GM21423 (cell line): ENCODE data around the gene PCMT1.
"Not testable (repeated sequence)": the region's sequence is repeated elsewhere in the genome, so short reads cannot be mapped to it uniquely, and the experiment has no call there.

Experiments used
- ATAC-seq: cut with Tn5 transposase; IDR thresholded peaks from one replicate; pipeline ENCODE4 v1.9.1; 2021; ENCODE audit warnings: mild to moderate bottlenecking, moderate library complexity; ENCODE audit not compliant: unreplicated experiment

PCMT1 gene

DNA sequence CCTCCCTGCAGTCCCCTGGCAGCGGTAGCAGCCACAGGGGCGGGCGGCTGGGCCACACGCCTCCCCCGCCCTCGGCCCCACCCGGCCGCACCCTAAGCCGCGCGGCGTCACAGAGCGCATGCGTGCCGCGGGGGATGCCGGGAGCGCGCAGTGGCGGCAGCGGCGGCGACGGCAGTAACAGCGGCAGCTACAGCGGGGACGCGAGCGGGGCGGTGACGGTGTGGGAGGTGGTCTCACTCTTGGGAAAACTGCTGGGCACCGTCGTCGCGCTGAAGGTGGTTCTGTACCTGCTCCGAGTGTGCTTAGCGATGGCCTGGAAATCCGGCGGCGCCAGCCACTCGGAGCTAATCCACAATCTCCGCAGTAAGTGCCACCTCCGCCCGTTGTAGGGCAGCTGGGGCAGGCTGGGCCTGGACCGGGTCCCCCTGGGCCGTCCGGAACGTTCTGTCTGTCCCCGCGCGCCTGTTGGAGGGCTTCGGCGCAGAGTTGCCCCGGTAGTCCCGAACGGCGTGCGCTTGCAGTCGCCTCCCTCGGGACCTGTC, at the start of gene PCMT1:
PCMT1 (plus strand) TSS at position 148 of the 542 bp plus-strand sequence; CDS start at position 309, 161 bp downstream.
- peak; percentile 89 for ATAC-seq

DNA sequence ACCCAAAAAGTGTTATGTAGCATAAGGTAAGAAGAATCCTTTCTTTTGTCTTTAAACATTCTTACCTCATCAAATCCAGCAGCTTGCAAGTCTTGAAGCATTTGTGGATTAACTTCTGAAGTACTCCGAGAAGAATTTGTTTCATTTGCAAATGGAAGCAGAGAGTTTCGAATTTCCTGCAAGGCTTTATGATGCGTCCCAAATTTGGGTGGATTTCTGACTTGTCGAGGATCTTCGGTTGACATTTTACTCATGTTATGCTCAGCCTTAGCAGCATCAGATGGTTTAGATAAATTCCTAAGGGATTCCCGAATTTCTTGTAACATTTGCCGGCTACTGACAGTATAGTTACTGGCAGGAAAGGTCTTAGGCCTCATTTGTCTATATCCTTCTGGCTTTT, 47.8 kb upstream of the PCMT1 start:
- ATAC-seq = no peak

DNA sequence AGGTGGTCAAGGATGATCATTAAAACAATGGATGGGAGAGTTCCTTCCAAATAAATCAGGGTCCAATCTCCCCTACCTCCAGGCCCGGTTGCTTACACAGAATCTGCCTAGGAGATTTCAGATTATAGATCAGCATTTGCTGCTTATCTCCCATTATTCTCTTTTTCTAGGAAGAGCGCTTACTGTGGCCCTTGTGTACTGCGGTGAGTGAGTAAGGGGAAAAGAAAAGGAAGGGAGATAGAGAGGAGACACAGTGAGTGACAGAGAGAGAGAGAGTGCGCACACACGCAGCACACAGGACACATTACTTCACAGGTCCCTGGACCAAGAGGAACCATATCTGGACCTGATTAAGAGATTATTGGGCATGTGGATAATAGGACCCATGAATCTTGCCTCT, 37.8 kb upstream of the PCMT1 start:
- no peak for ATAC-seq

DNA sequence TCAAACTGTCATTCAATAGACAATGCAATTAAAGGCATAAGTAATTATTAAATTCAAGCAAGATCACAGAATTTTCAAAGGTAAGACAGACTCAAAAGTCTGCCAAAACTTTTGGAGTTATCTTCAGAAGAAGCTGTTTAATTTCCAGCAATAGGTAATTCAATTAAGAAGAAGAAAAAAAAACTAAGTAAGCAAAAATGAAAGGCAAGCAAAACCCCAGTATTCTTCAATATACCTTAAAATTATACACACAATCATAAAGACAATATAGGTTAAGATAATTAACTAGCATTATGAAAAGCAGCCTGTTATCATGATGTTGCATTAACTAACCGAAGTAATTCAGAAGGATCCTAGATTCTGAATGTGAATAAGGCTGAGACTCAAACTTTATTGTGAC, 35.1 kb upstream of the PCMT1 start:
- no peak for ATAC-seq

DNA sequence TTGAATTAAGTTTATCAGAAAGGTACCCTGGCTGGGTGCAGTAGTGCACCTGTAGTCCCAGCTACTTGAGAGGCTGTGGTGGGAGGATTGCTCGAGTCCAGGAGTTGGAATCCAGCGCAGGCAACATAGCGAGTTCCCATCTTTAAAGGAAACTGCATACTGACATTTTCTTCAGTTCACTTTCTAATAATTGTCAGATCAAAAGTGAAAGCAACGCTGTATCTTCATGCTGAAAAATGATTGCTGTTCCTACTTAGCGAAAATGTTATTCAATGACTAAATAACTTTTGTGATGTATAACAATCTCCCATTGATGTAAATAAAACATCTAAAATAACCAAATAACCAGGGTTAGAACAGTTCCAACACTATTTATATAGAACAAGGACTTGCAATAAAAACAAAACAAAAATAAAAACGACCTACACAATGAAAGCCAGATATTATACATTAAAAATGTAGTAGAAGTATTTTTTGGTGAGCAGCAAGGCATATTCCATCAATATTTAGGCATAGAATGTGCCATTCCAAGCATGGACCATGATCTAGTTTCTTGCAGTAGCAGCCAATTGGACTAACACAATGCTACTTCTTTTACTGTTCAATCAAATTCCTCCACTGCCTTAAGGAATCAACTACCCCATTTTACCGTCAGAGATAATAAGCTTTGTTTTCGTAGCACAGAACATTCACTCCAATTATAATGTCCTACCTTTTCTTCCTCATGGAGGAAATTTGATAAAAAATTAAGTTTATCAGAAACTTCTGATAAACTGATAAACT, 33.2 kb upstream of the PCMT1 start:
- ATAC-seq = no peak

DNA sequence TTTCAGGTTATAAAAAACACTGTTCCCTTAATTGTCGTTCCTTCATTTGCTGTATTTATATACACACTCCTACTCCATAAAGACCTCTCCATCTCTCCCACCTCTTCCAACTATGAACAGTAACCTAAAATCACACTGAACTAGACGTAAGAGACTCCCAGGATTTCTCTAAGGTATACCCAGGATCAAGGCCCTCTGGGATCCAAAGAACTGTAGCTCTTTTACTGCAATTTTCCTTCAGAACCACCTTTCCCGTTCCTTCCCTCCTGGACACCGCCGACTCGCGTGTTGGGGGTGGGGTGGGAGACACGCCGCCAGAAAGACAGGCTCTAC, 32.3 kb upstream of the PCMT1 start:
- ATAC-seq = no peak

DNA sequence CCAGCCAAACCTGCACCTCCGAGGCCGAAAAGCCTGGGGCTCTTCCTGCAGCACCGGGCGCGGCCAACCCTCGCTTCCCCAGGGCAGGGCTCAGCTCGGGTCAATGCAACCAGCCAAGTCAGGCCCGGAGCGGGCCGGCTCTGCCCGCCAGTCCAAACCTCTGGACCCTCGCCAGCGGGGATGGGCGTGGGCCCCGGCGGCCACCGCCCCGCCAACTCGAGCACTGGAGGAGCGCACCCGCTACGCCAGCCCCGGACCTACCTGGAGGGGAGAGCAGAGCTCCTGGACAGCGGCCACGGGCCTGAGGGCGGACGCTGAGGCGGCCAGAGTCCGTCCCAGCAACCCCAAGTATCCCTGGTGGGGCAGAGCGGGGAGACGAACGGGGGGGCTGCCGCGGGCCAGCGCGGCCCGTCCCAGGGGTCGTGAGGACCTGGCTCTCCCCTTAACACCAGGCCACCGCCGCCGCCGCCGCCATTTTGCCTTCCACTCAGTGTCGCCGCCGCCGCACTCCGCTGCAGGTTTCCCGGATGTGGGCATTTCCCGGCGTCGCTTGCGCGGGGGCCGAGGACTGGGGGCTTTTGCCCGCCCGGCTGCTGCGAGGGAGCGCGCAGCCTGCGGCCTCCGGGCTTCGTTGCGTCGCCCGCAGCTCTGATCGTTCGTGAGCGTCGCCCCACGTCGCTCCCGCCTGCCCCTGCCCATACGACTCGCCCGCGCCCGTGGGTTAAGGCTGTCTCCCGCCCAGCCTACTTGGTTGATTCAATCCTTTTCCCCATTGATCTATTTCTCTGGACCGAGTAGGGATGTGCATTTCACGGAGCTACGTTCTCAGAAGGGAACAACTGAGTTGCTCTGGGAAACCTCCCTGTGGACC, 31.7 kb upstream of the PCMT1 start, which contains the start of gene LATS1:
LATS1 (minus strand) TSS at position 514 of the 871 bp plus-strand sequence. CDS start 15,975 bp downstream, outside the sequence.
- ATAC-seq = peak; percentile 84

DNA sequence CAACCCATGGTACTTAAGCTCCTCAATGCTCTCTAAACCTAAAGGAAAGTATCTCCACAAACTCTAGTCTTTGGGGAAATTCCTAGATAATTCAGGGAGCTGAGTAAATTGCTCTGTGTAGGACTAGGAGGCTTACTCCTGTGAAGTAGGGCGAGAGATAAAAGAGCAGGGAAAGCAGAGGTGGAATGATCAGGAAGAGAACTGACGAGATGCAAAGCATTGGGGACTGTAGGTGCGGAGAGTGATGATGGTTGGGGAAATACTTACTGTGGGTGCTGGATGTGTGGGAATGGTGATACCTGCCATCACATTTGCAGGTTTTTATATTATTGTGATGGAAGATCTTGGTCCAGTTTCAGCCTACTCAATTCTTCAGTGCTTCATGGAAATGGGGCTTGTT, 30.0 kb upstream of the PCMT1 start:
- ATAC-seq = no peak

DNA sequence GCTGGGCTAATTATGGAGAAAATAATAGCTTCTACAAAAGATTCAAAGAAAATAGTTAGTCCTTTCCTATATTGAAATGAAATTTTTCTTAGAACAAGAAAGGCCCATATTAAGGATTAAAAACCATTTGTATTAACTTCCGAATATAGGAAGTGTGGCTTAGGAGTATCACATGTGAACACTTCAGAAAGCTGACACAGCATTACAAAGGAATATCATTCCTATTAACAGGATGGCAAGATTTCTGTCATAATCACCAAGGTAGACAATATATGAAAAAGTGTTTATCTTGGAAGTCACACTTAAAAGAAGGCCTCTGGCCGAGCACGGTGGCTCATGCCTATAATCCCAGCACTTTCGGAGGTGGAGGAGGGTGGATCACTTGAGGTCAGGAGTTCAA, 26.3 kb upstream of the PCMT1 start:
- no peak for ATAC-seq

DNA sequence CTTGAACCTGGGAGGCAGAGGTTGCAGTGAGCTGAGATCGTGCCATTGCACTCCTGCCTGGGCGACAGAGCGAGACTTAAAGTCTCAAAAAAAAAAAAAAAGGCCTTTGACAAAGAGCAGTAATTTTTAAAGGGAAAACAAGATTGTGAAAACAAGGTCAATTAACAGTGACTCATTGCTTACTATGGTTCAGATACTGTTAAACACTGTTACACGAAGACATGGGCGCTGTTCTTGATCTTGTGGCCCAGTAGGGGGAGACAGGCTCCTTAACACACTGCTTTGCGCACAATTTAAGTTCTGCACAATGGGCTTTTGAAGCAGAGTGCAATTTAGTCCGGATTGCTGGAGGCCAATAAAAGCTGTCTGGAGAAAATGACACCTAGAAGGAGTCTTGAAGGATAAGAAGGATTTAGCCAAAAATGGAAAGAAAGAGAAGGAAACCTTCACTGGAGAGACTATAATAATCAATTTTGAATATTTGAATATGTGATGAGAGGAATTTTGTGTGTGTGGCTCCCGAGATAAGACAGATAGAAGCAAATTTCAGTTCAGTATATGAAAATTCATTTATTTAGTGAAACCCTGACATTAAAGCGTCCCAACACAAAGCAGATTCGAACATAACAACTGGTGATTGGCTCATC, 25.6 kb upstream of the PCMT1 start:
- ATAC-seq = no peak

DNA sequence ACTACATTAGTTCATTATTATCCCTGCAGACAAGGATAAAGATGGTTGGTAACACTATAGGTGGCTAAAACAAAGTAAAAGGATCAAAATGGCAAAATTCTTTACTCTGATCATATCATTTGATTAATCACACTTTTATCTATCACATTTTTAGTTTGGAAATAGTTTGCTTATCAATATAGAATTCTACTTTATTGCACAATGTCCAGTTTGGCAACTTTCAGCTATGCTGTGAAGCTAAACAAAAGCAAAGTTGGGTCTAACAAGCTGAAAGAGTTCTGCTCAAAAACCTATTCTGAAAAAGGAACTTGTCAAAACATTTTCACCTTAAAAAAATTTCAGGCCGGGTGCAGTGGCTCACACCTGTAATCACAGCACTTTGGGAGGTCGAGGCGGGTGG, 23.8 kb upstream of the PCMT1 start:
- ATAC-seq = no peak

DNA sequence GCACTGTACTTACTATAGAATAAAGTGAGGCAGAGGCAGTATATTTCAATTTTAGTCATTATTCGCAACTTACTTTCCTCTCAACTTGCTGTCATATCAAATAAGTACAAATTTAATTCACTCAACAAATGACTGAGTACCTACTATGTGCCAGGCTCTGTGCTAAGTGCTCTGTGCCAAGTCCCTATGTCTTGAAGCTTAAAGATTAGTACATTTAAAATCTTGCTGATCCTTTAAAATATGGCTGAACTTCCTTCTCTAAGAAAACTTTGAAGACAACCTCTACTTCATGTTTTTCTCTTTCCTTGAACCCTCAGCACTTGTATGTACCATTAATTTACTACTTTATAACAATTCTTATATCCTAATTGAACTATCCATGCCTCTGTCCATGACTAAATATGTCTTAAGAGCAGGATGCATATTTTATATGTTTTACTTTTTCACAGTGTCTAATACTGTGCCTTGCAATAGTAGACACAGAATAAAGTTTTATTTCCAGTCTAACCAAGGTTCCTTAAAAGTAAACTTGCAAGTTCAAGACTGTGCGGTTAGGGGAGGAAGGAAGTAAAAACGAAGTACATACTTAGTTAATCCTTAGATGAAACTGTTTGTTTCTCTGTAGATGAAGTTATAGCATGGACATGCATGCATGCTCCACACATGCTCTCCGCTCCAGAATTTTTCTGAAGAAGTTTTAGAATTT, 21.6 kb upstream of the PCMT1 start:
- ATAC-seq = no peak

DNA sequence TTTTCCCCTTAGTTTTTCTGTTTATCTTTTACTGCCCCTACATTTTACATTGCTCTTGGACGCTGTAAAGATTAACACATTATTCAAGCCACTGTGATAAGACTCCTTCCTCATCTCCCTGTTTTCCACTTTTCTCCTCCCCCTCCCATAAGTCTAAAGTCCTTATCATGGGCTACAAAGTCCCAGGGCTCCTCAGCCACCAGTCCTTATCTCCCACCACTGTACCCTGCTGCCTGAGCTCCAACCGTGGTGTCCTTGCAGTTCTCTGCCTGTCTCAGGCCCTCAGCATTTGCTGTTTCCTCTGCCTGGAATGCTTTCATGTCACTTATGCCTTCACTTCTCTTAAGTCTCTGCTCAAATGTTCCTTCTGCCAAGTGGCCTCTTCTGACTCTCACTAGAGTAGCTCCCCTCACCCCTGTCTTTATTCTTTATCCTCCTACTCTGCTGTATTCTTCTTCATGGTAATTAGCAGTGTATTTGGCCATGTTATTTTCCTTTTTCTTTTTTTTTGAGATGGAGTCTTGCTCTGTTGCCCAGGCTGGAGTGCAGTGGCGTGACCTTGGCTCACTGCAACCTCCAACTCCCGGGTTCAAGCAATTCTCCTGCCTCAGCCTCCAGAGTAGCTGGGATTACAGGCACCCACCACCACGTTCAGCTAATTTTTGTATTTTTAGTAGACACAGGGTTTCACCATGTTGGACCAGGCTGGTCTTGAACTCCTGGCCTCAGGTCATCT, 20.9 kb upstream of the PCMT1 start:
- ATAC-seq = no peak

DNA sequence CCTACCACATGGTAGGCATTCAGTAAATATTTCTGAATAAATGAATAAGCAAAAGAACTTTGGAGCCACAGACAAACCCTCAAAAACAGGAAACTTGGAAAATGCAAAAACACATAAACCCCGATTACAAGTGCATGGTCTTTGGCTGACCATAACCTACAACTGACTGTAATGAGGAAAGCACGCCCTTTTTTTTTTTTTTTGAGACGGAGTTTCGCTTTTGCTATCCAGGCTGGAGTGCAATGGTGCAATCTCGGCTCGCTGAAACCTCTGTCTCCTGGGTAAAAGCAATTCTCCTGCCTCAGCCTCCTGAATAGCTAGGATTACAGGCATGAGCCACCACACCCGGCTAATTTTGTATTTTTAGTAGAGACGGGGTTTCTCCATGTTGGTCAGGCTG, 19.7 kb upstream of the PCMT1 start:
- ATAC-seq = no peak

DNA sequence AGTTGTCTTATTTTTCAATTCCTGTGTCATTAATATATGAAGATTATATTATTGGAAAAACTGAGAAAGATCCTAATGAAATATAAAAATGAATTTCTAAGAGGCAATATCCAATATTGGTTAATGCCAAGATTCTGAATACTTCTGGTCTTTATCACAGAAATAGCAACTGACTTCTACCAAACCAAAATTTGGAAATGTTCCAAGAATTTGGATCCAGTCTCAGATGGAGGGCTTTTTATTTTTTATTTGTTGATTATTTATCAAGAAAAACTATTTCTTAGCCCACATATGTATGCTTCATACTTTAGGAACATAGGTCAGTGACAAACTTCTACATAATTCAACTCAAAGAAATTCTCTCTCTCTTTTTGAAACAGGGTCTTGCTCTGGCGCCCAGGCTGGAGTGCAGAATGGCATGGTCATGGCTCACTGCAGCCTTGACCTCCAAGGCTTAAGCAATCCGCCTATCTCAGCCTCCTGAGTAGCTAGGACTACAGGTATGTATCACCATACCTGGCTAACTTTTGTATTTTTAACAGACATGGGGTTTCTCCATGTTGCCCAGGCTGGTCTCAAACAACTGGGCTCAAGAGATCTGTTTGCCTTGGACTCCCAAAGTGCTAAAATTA, 16.3 kb upstream of the PCMT1 start:
- ATAC-seq = no peak

DNA sequence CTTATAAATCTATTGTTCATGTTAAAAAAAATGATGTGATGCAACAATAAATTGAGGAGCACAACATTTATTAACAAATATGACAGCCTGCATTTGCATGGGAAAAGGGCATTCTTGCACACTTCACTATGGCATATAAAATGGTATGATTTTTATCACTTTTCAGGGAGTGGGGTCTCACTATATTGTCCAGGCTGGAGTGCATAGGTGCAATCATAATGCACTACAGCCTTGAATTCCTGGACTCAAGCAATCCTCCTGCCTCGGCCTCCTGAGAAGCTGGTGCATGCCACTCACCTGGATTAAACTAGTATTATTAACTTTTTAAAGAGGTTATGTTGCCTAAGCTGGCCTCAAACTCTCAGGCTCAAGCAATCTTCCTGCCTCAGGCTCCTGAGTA, 14.6 kb upstream of the PCMT1 start:
- ATAC-seq = no peak

DNA sequence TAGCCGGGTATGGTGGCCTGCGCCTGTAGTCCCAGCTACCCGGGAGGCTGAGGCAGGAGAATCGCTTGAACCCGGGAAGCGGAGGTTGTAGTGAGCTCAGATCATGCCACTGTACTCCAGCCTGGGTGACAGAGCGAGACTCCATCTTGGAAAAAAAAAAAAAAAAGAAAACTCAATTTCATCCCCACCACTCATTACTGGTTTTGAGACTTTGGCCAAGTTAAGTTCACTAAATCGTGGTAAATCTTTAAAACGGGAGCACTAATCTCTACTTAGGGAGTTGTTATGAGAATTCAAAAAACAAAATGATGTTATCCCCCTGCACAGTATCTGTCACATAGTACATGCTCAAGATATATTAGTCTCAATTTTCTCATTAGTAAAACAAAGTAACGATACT, 4.3 kb upstream of the PCMT1 start:
- not testable (repeated sequence) for ATAC-seq

DNA sequence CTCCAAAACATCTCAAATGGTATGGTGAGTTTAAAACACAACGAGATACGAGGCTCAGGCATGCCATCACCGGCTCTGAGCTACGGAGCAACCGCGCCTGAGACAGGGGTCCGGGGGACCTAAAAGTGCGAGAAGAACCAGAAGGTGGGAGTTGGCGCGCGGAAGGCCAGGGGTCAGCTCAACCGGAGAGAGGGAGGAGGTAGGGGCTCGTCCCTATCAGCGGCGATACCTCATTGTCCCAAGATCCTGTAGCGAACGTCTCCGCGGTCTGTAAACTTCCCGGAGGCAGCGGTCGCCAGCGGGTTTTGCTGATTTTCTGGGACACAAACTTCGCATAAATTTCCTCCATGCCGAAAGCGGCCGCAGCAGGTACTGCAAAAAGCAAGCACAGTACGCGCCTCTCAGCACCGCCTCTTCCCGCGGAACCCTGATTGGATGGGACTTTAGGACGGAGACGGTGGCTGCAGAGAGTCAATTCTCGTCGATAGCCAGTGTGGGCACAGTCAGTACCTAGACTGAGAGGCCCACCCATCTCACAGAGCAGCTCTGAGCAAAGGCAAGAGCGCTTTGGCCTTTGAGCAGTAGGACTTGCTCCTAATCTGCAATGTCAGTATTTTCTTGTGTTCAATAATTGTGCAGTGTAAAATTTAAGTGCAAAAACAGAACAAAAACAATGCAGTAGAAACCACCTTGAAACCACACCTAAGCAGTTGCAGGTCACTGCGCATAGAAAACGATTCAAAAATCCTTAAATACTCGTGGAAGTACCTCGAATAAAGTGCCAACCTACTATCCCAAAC, 3.2 kb upstream of the PCMT1 start, which contains the start of gene NUP43:
NUP43 (minus strand) TSS at position 383 of the 800 bp plus-strand sequence; CDS start at position 349, 34 bp downstream.
- ATAC-seq = peak; percentile 47
